Stimulated activated CD4-positive, alpha-beta T cell treated with anti-CD3 and anti-CD28 coated beads, Interleukin-2, amount 100 ng/mL, for 24 hours (primary cell): ENCODE data around the gene ITK.
"Not testable (repeated sequence)": the region's sequence is repeated elsewhere in the genome, so short reads cannot be mapped to it uniquely, and the experiment has no call there.

Experiments
- DNase-seq, 2 donors: peaks; one replicate each; pipeline ENCODE4 v3.0.0-alpha.2; 2020

The ITK gene

GRCh38 chr5:157213527-157214243 is 33.0 kb downstream of the ITK start:
- no peak for DNase-seq

DNA sequence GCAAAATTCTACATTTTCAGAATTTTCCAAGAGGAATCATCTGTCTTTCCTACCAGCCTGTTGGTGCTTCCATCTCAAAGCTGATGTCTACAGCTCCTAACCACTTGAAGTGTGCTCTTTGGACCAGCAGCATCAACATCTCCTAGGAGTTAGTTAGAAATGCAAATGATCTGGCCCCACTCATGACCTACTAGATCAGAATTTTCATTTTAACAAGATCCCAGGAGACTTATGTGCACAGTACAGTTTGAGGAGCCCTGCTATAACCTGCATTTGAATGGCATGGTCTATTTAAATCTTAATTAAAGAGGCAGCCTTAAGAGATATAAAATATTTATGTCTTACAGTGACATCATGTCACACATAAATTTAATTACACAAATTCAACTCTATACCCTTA is 33.8 kb downstream of the ITK start:
- no peak for DNase-seq

DNA sequence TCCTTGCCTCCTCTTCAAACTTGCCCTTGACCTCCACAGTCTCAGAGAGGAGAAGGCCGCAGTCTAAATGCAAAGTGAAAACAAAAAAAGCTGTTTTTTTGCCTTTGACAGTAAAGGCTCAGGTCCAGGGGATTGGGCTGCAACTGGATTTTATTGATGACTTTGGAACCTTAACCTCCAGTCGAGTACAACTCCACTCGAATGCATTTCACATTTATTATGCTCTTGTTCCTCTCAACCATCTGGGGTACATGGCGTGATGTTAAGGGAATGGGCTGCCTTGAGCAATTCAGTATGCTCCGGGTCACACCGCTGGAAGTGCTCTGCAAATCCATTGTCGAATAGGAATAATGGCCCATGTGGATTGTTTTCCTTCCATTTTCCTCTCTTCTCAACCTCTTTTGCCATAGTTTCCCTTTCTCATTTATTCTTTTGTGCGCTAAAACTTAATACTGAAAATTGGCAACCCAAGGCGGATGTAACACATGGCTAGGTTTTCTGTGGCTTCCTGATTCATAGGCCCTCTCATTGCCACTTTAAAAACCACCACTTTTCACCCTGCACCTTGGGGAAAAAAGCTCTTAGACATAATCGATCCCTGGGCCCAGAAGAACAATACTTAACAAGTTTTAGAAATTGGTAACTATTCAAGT is 34.3 kb downstream of the ITK start:
- no peak for DNase-seq

GRCh38 chr5:157215514-157216167 is 35.0 kb downstream of the ITK start:
- no peak for DNase-seq

DNA sequence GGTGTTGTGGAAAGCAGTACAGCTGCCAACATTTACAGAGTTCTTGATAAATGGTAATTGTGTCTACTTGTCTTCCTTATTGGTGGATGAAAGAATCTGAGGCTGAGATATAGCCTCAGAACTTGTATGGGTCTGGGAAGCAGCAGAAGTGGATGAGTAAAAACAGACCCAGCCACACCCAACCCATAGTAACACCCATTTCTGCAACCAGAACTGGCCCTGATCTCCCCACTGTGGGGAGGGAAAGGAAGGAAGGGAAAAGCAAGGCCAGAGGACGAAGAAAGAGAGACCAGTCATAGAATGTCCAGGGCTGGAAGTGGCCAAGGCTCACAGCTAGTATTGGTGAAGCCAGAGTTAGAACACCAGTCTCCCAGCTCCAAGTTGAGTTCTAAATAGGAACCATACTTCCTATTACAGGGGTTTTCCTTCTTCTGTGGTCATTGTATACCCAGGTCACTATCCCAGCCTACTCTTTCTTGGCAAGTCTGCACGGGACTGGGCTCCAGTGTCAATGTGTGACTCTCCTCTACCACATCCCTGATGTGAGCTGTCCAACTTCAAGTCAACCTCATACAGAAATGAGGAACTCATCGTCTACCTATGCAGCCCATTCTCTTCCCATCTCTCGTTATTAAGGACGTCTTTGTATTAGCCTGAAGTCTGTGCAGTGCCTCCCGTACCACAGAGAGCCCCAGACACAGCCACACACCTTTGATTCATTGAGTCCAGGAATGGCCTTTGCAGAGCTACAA is 35.9 kb downstream of the ITK start:
- DNase-seq, result no peak

DNA sequence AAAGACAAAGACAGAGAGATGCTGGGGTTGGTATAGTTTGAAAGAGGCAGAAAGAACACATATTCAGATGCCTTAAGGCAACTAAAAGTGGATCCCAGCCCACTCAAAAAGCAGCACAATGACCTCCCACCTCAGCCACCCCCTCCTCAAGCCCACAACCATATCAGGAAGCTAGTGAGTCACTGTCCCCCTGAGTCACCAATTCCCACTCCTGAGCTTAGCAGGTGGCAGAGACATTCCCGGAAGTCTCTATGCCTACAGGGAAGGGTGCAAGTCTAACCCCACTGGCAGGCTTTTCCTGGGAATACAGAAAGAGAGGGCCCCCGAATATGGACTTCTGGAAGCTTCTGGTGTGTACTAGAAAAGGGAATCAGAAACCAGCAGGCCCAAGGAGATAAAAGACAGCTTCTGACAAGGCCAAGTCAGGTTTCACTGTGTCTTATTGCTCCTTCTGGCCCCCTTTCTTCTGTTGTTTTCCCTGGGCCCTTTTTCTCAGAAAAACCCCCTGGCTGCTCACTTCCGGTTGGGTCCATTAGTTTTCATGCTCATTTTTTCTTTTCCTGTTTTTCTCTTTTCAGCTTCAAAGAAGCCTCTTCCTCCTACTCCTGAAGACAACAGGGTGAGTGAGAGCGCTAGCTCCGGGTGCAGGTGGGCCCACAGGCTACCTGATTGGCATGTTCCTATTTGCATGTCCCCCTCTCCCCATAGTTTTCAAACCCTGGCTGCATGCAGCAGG is 36.8 kb downstream of the ITK start:
- peak; percentile 49 to 71 for DNase-seq

DNA sequence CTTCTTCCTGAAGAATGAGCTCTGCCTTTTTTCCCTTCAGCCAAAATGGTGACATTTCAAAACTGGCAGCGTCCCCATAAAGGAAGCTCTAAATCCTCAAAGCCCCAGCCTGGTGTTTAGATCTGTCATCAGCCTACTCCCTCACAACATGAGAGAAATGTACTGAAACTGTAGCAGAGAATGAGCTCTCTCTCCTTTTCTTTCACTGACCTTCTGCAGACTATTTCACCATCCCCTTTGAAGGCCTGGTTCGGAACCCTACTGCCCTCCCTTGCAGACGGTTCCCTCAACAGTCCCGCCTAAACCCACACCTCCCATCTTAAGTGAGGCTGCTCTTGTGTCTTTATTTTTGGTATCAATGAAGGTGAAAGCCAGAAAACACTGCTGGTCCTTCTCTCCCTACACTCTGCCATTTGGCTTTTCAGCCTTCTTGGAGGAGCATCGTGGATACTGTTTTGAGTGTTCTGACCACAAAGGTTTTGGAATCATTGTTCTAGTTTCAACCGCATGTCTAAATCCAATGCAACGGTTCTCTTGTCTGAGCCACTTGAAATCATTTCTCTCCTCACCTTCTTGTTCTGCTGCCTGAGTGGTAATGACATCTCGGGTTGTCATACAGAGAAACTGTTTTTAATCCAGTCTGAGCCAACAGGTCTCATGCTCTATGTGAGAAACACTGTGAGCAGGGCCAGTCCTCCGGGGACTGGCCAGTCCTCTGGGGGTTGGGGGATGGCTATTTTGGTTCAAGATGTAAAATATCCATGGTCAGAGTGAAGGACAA is 39.0 kb downstream of the ITK start:
- no peak for DNase-seq

DNA sequence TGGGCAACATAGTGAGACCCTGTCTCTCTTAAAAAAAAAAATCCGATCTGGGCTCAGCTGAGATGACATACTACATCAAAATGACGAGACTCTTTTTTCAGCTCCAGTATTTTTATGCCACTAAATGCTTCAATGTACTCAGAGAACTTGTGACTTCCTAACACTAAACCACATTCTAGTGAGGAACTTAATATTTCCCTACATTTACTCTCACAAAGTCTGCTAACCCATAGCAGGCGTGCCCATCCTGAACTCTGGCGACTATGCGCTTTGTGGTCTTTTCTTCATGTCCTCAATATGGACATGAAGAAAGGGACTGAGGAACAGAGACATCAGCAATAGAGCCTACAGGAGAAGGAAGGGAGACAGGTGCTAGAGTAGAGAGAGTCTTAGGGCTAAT is 41.3 kb downstream of the ITK start:
- no peak for DNase-seq

DNA sequence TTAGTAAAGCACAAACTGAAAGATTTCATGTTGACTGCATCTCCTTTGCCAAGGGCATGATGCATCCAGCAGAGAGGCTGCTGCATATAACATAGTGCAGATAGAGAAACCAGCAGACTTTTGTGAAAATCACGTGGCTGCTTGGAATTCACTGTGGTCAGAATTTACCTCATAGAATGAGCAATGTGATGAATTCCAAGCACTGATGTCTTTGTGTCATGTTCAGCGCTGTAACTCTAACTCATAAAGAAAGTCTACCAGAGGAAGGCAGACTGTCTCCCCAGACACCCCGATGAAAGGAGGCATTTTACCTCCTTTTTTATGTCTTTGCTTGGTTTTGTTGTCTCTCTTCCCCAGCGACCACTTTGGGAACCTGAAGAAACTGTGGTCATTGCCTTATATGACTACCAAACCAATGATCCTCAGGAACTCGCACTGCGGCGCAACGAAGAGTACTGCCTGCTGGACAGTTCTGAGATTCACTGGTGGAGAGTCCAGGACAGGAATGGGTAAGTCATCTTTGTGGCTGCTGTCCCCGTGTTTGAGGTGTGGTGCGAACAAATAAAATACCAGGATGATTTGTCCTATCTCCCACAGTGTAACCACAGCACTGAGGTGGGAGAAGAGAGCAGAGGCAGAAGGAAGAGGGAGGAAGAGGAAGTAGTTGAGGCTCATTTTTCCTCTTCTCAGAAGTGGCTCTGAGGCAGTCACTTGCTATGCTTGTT is 42.0 kb downstream of the ITK start:
- DNase-seq, result peak; percentile 59 to 73

- no peak for DNase-seq
Observed at GRCh38 chr5:157225469-157226422, 45.1 kb downstream of the ITK start.

- no peak for DNase-seq
Observed at GRCh38 chr5:157230610-157231009, 50.0 kb downstream of the ITK start.

DNA sequence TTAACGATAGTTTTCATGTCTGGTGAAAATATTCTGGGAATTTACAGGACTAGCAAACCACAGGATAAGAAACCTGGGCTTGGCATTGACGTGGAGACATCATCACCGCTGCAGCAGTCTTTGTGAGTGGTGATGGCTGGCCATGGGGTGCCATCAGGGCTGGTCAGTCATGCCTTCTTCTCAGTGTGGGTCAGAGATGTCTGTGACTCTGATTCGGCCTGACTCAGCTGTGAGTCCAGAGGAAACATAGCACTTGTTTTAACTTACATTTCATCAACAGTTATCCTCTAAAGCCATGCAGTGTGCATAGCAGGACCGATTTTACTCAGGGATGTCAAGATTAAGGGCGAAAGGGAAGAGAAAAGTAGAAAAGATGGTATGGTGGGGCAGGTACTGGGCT is 52.1 kb downstream of the ITK start:
- no peak for DNase-seq

DNA sequence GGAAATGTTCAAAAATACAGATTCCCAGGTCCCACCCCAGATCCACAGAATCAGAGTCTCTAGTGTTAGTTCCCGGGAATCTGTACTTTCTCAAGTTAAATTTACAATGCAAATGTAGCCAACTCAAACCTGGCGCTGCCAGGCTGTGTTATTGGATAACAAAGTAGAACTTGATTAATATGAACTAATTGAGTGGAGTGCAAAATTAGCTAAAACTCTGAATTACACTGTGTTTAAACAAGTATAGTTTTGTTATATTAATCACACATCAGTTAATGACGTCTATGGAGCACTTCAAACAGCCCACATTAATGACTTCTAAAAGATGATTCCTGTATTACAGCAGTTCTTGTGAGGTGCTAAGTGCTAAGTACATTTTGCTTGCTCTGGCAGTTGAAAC is 52.9 kb downstream of the ITK start:
- DNase-seq, result no peak

GRCh38 chr5:157236423-157236822 is 55.8 kb downstream of the ITK start:
- DNase-seq, result no peak

GRCh38 chr5:157241483-157241882 is 60.8 kb downstream of the ITK start:
- no peak for DNase-seq

- DNase-seq, result not testable (repeated sequence)
Observed at GRCh38 chr5:157244704-157245103, 64.1 kb downstream of the ITK start.

DNA sequence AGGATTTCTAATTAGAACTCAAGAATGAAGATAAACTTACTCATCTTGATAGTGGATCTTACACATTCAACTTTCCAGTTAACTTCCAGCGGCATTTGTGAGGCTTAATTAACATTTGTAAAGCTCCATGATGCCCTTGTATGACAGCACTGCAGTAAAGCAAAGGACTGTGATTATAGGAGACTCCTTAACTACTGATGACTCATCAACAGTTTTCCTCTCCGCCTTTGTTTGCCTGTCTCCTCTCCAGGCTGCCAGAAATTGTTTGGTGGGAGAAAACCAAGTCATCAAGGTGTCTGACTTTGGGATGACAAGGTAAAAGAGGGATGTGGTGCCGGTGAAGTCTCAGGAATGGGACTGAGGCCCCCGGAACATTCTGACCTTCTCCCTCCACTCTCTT is 64.8 kb downstream of the ITK start:
- no peak for DNase-seq

- DNase-seq, result no peak
Observed at GRCh38 chr5:157245886-157246285, 65.2 kb downstream of the ITK start.

- peak in 1 of 2 donors; percentile 55 for DNase-seq
Observed at GRCh38 chr5:157247267-157247666, 66.6 kb downstream of the ITK start.
